Sigmoid colon (tissue), 7 donors: ENCODE results near the gene CCDC190. TPM values are rescaled to one million over a fixed set of nuclear protein-coding genes. Genes with fewer than 3 reads are reported as not detected.

ENCODE experiments used
- DNase-seq: peaks from one replicate; pipeline ENCODE4 v3.0.0-alpha.2; 2019
- H3K27ac ChIP-seq, 4 donors: fragments of 200-600 bp; sonication (generic); one replicate each; pipeline ENCODE4 v1.5.1; 2016 to 2019; ENCODE audit warnings: mild to moderate bottlenecking in 1 of 4
- H3K27me3 ChIP-seq, 3 donors: fragments of 200-600 bp; sonication (generic); one replicate each; pipeline ENCODE4 v1.5.1; 2019; ENCODE audit warnings: mild to moderate bottlenecking in 1 of 3
- H3K36me3 ChIP-seq, 4 donors: fragments of 200-600 bp; sonication (generic); one replicate each; pipeline ENCODE4 v1.5.1; 2016 to 2019
- H3K4me1 ChIP-seq, 4 donors: fragments of 200-600 bp; sonication (generic); one replicate each; pipeline ENCODE4 v1.5.1; 2017 to 2019
- H3K4me3 ChIP-seq, 4 donors: fragments of 200-600 bp; sonication (generic); one replicate each; pipeline ENCODE4 v1.5.1; 2017 to 2019; ENCODE audit warnings: mild to moderate bottlenecking in 2 of 4, moderate library complexity in 1 of 4
- H3K9me3 ChIP-seq, 4 donors: fragments of 200-600 bp in 3 of 4; sonication (generic) in 3 of 4; one replicate each; pipeline versions ENCODE4 v1.5.1 to v1.6.1; 2013 to 2019
- CTCF ChIP-seq, 4 experiments: fragments of 450-650 bp in 3 of 4; fragments of 200-600 bp in 1 of 4; IDR thresholded peaks; one replicate each; pipeline ENCODE4 v1.5.1; 2016 to 2019; ENCODE audit warnings: antibody characterized with exemption in 4 of 4, mild to moderate bottlenecking in 3 of 4, moderate library complexity in 2 of 4
- EP300 ChIP-seq, 4 donors: sonication (generic); formaldehyde crosslinking; IDR thresholded peaks; one replicate each; pipeline ENCODE4 v1.6.1; 2017; ENCODE audit warnings: antibody characterized with exemption in 4 of 4
- POLR2A ChIP-seq, 2 donors: fragments of 450-650 bp; IDR thresholded peaks; one replicate each; pipeline ENCODE4 v1.6.1; 2016; ENCODE audit warnings: antibody characterized with exemption in 2 of 2, mild to moderate bottlenecking in 2 of 2, moderate library complexity in 2 of 2
- POLR2AphosphoS5 ChIP-seq, 4 donors: sonication (generic); formaldehyde crosslinking; IDR thresholded peaks; one replicate each; pipeline ENCODE4 v1.6.1; 2017; ENCODE audit warnings: antibody characterized with exemption in 4 of 4
- WGBS, 2 donors: extraction: QIAGEN DNeasy Blood & Tissue Kit; methylation state at CpG; one replicate each; pipeline ENCODE4 v1.1.7; 2013; 5-methylcytosine and 5-hydroxymethylcytosine counted together
- intact Hi-C: fragments of 100-400 bp; cut with DNase I; formaldehyde crosslinking; loops from one replicate; pipeline ENCODE4 v1.15.1; 2023
- polyA plus RNA-seq, 3 donors: library from polyadenylated mRNA; stranded (reverse); fragments of 200-250 nt; gene quantifications; one replicate each; pipeline ENCODE4 v1.2.3, GENCODE V29; 2013
- total RNA-seq, 4 donors: library from RNA; depleted of rRNA; stranded (reverse); fragments of >200 nt; gene quantifications; one replicate each; pipeline ENCODE4 v1.1.0, GENCODE V29; 2016
- donor health status: healthy with polysubstance abuse.
- donor health status: Bipolar disorder and iron deficiency.
- donor health status: healthy.

CCDC190 gene
- total and polyA plus RNA-seq, 7 donors, result not detected

GRCh38 chr1:162902416-162902815 lies 41.4 kb upstream of the CCDC190 start:
- no peaks in the 10 kb centered on the region for H3K27me3 ChIP-seq
- H3K36me3 ChIP-seq, result no peaks in the 10 kb centered on the region
- no peak for DNase-seq
- TF ChIP-seq POLR2AphosphoS5 (IDR thresholded peaks at IDR 0.05) (no peak), EP300 (IDR thresholded peaks at IDR 0.05) (no peak), POLR2A (IDR thresholded peaks at IDR 0.05) (no peak), CTCF (IDR thresholded peaks at IDR 0.05) (no peak)
- H3K4me3 ChIP-seq, result no peak overlapping the region
- H3K4me1 ChIP-seq, result no peaks in the 10 kb centered on the region
- H3K9me3 ChIP-seq, result no peaks in the 10 kb centered on the region
- WGBS, 2 donors, result 29 to 54% methylated on average over 2 of the region's 2 CpGs
- H3K27ac ChIP-seq, result no peak overlapping the region
- intact Hi-C loops, result no loop called here

- Histone ChIP-seq H3K36me3 (no peaks in the 10 kb centered on the region), H3K4me3 (no peak overlapping the region), H3K4me1 (no peaks in the 10 kb centered on the region), H3K27ac (no peak overlapping the region), H3K27me3 (no peaks in the 10 kb centered on the region), H3K9me3 (no peaks in the 10 kb centered on the region)
- intact Hi-C loops, result no loop called here
- DNase-seq, result no peak
- no peak for TF ChIP-seq EP300 (IDR thresholded peaks at IDR 0.05)
- TF ChIP-seq POLR2A (IDR thresholded peaks at IDR 0.05), result no peak
- TF ChIP-seq CTCF (IDR thresholded peaks at IDR 0.05), result no peak
- TF ChIP-seq POLR2AphosphoS5 (IDR thresholded peaks at IDR 0.05), result no peak
- 67 to 70% methylated on average over 1 of the region's 1 CpG for WGBS, 2 donors
Observed at GRCh38 chr1:162901243-162901642, 40.3 kb upstream of the CCDC190 start.

GRCh38 chr1:162899422-162900146 lies 38.6 kb upstream of the CCDC190 start:
- 62 to 69% methylated on average over 5 of the region's 5 CpGs for WGBS, 2 donors
- no peaks in the 10 kb centered on the region for H3K27me3 ChIP-seq
- H3K36me3 ChIP-seq, result no peaks in the 10 kb centered on the region
- H3K27ac ChIP-seq, result no peak overlapping the region
- no peaks in the 10 kb centered on the region for H3K4me1 ChIP-seq
- H3K9me3 ChIP-seq, result no peaks in the 10 kb centered on the region
- no peak overlapping the region for H3K4me3 ChIP-seq
- intact Hi-C loops, result no loop called here
- DNase-seq, result no peak
- no peak for TF ChIP-seq POLR2AphosphoS5 (IDR thresholded peaks at IDR 0.05)
- TF ChIP-seq EP300 (IDR thresholded peaks at IDR 0.05), result no peak
- TF ChIP-seq POLR2A (IDR thresholded peaks at IDR 0.05), result no peak
- no peak for TF ChIP-seq CTCF (IDR thresholded peaks at IDR 0.05)

- H3K27ac ChIP-seq, result no peak overlapping the region
- H3K9me3 ChIP-seq, result no peaks in the 10 kb centered on the region
- TF ChIP-seq CTCF (IDR thresholded peaks at IDR 0.05) (no peak), POLR2AphosphoS5 (IDR thresholded peaks at IDR 0.05) (no peak)
- H3K4me1 ChIP-seq, result no peaks in the 10 kb centered on the region
- H3K27me3 ChIP-seq, result no peaks in the 10 kb centered on the region
- no peak overlapping the region for H3K4me3 ChIP-seq
- intact Hi-C loops, result no loop called here
- DNase-seq, result no peak
- no peaks in the 10 kb centered on the region for H3K36me3 ChIP-seq
Observed at GRCh38 chr1:162893612-162893908, 32.6 kb upstream of the CCDC190 start.
